H1 (cell line): Measurements from ENCODE around the gene PNMA1. TPM values are rescaled to one million over a fixed set of nuclear protein-coding genes. Genes with fewer than 3 reads are reported as not detected.
A peak's percentile ranks its signal among the peaks of the same experiment; 100 is the strongest.

Experiments used
- CTCF ChIA-PET: fragments of 300-600 bp; sonication (Branson Sonifier 250); formaldehyde crosslinking; loops from one replicate; lab custom pipeline; 2021; ENCODE audit not compliant: partially characterized antibody; lab: Charles Lee
- POLR2A ChIA-PET: fragments of 300-600 bp; sonication (Branson Sonifier 250); formaldehyde crosslinking; loops from one replicate; lab custom pipeline; 2021; ENCODE audit warnings: inconsistent platforms; ENCODE audit not compliant: partially characterized antibody; lab: Charles Lee
- DNase-seq, 2 experiments: peaks; one replicate each; pipeline versions ENCODE4 v3.0.0 to v3.0.0-alpha.2; 2010 to 2022; ENCODE audit warnings: low spot score in 2 of 2, low read depth in 1 of 2, mixed read lengths in 1 of 2
- FAIRE-seq: peaks from 2 replicates; lab custom pipeline; 2011; peaks lifted over from hg19 to GRCh38; lab: Jason Lieb, UNC
- H2AFZ ChIP-seq: 2 replicates; pipeline ENCODE4 v1.8.1; 2012; ENCODE audit warnings: low read length, inconsistent platforms
- H2AK5ac ChIP-seq: 2 replicates; pipeline ENCODE4 v1.6.1; 2013; ENCODE audit warnings: low read depth, low read length
- H2BK120ac ChIP-seq: replicated peaks from 2 replicates; pipeline ENCODE3; 2013; ENCODE audit warnings: low read depth, low read length, inconsistent platforms
- H2BK12ac ChIP-seq: 2 replicates; pipeline ENCODE4 v1.6.1; 2013; ENCODE audit warnings: low read depth, low read length
- H2BK15ac ChIP-seq: 2 replicates; pipeline ENCODE4 v1.6.1; 2013; ENCODE audit warnings: low read length
- H2BK20ac ChIP-seq: 2 replicates; pipeline ENCODE4 v1.6.1; 2013; ENCODE audit warnings: low read length
- H2BK5ac ChIP-seq: 2 replicates; pipeline ENCODE4 v1.6.1; 2013; ENCODE audit warnings: low read depth, low read length
- H3K14ac ChIP-seq: 2 replicates; pipeline ENCODE4 v1.6.1; 2013; ENCODE audit warnings: inconsistent platforms; ENCODE audit not compliant: insufficient read length
- H3K18ac ChIP-seq: 2 replicates; pipeline ENCODE4 v1.6.1; 2013; ENCODE audit warnings: low read length; ENCODE audit errors: extremely low read depth
- H3K23ac ChIP-seq: 2 replicates; pipeline ENCODE4 v1.6.1; 2013; ENCODE audit warnings: inconsistent platforms; ENCODE audit not compliant: insufficient read length
- H3K23me2 ChIP-seq: 2 replicates; pipeline ENCODE4 v1.6.1; 2013; ENCODE audit warnings: low read depth, low read length
- H3K27ac ChIP-seq: 2 replicates; pipeline ENCODE4 v1.6.1; 2011; ENCODE audit warnings: low read depth, low read length, inconsistent platforms
- H3K27me3 ChIP-seq, 4 experiments: replicated peaks in 1 of 4; 1 replicate in 1 of 4; 2 replicates in 3 of 4; pipeline versions ENCODE4 v1.6.1 to v1.8.1; 2011 to 2013; ENCODE audit warnings: low read length in 3 of 4, mild to moderate bottlenecking in 3 of 4, inconsistent platforms in 2 of 4, mixed read lengths in 2 of 4, moderate library complexity in 1 of 4; ENCODE audit not compliant: control insufficient read depth in 3 of 4, insufficient read depth in 3 of 4; ENCODE audit errors: extremely low read depth in 1 of 4
- H3K36me3 ChIP-seq, 4 experiments: 2 replicates each; pipeline versions ENCODE4 v1.6.1 to v1.8.1; 2011 to 2013; ENCODE audit warnings: mild to moderate bottlenecking in 4 of 4, low read length in 3 of 4, moderate library complexity in 2 of 4, control low read depth in 1 of 4, inconsistent platforms in 1 of 4; ENCODE audit not compliant: insufficient read depth in 4 of 4, control insufficient read depth in 2 of 4
- H3K4ac ChIP-seq: replicated peaks from 2 replicates; pipeline ENCODE3; 2013; ENCODE audit warnings: low read length, low read depth, mixed read lengths, inconsistent platforms; ENCODE audit not compliant: insufficient read length
- H3K4me1 ChIP-seq, 4 experiments: replicated peaks in 1 of 4; 1 replicate in 1 of 4; 2 replicates in 3 of 4; pipeline versions ENCODE4 v1.6.1 to v1.8.1; 2011 to 2013; ENCODE audit warnings: low read length in 3 of 4, inconsistent platforms in 2 of 4, mixed read lengths in 1 of 4; ENCODE audit not compliant: insufficient read depth in 4 of 4, control insufficient read depth in 3 of 4
- H3K4me2 ChIP-seq, 2 experiments: 2 replicates each; pipeline versions ENCODE4 v1.6.1 to v1.8.1; 2011 to 2013; ENCODE audit warnings: low read depth in 2 of 2, low read length in 2 of 2, control low read depth in 1 of 2, inconsistent platforms in 1 of 2, mild to moderate bottlenecking in 1 of 2; ENCODE audit not compliant: insufficient read depth in 1 of 2
- H3K4me3 ChIP-seq, 4 experiments: fragments of 200-600, 300-600 bp in 1 of 4; sonication (generic), shearing (Covaris generic), sonication (Bioruptor Twin) in 1 of 4; 2 replicates each; pipeline versions ENCODE4 v1.5.1 to v1.8.1; 2011 to 2016; ENCODE audit warnings: low read length in 4 of 4, low read depth in 3 of 4, control low read depth in 2 of 4, inconsistent platforms in 2 of 4, mild to moderate bottlenecking in 2 of 4, mixed read lengths in 1 of 4, moderate library complexity in 1 of 4; ENCODE audit not compliant: insufficient read depth in 2 of 4; ENCODE audit errors: extremely low read depth in 1 of 4
- H3K56ac ChIP-seq: replicated peaks from 2 replicates; pipeline ENCODE3; 2013; ENCODE audit warnings: low read depth, mild to moderate bottlenecking, mixed read lengths, low read length, inconsistent platforms; ENCODE audit not compliant: insufficient read length
- H3K79me1 ChIP-seq: 2 replicates; pipeline ENCODE4 v1.6.1; 2013; ENCODE audit warnings: low read depth, low read length, control low read depth
- H3K79me2 ChIP-seq, 2 experiments: 2 replicates each; pipeline versions ENCODE4 v1.6.1 to v1.8.1; 2012 to 2013; ENCODE audit warnings: low read length in 2 of 2, mild to moderate bottlenecking in 2 of 2, inconsistent platforms in 1 of 2; ENCODE audit not compliant: insufficient read depth in 2 of 2, control insufficient read depth in 1 of 2
- H3K9ac ChIP-seq, 4 experiments: replicated peaks in 1 of 4; 1 replicate in 1 of 4; 2 replicates in 3 of 4; pipeline versions ENCODE4 v1.6.1 to v1.8.1; 2011 to 2013; ENCODE audit warnings: low read depth in 3 of 4, low read length in 3 of 4, control low read depth in 2 of 4, mild to moderate bottlenecking in 2 of 4, moderate library complexity in 2 of 4, inconsistent platforms in 1 of 4; ENCODE audit errors: extremely low read depth in 1 of 4
- H3K9me3 ChIP-seq, 2 experiments: 2 replicates each; pipeline versions ENCODE4 v1.6.1 to v1.8.1; 2012 to 2013; ENCODE audit warnings: mild to moderate bottlenecking in 2 of 2, moderate library complexity in 2 of 2, control low read depth in 1 of 2, inconsistent platforms in 1 of 2, low read depth in 1 of 2, low read length in 1 of 2, mixed read lengths in 1 of 2; ENCODE audit not compliant: insufficient read depth in 2 of 2
- H4K20me1 ChIP-seq, 2 experiments: replicated peaks in 1 of 2; 2 replicates each; pipeline versions ENCODE3 to v1.8.1; 2011 to 2013; ENCODE audit warnings: inconsistent platforms in 2 of 2, low read length in 2 of 2, mild to moderate bottlenecking in 1 of 2; ENCODE audit not compliant: insufficient read depth in 2 of 2, control insufficient read depth in 1 of 2
- H4K5ac ChIP-seq: 2 replicates; pipeline ENCODE4 v1.6.1; 2013; ENCODE audit warnings: low read length, low read depth, mixed read lengths, inconsistent platforms; ENCODE audit not compliant: insufficient read length
- H4K8ac ChIP-seq: 2 replicates; pipeline ENCODE4 v1.8.0; 2013; ENCODE audit warnings: mild to moderate bottlenecking, moderate library complexity, low read length, inconsistent platforms; ENCODE audit not compliant: insufficient read depth; ENCODE audit errors: extremely low read depth
- H4K91ac ChIP-seq: replicated peaks from 2 replicates; pipeline ENCODE3; 2013; ENCODE audit warnings: low read length, mixed read lengths, inconsistent platforms; ENCODE audit not compliant: insufficient read length
- JUND ChIP-seq: IDR thresholded peaks from 2 replicates; pipeline ENCODE4 v1.6.1; 2011; ENCODE audit warnings: mild to moderate bottlenecking, improper control_type of control experiment, low read length
- WGBS, 2 experiments: shearing (Covaris generic) in 1 of 2; methylation state at CpG; one replicate each; pipeline versions ENCODE4 v1.1.6 to v1.1.7; 2013 to 2015; ENCODE audit warnings: low lambda C conversion rate in 2 of 2, mixed read lengths in 2 of 2, inconsistent platforms in 1 of 2, low coverage in 1 of 2, missing lambda C conversion rate in 1 of 2; ENCODE audit not compliant: insufficient replicate concordance in 2 of 2, insufficient coverage in 1 of 2, insufficient read length in 1 of 2; ENCODE audit errors: extremely low coverage in 1 of 2, missing lambda C conversion rate in 1 of 2; 5-methylcytosine and 5-hydroxymethylcytosine counted together
- polyA plus RNA-seq, 7 experiments: library from polyadenylated mRNA; depleted of rRNA in 3 of 7; stranded (reverse) in 5 of 7; unstranded in 2 of 7; fragments of >200 nt in 5 of 7; fragments of 200-250 nt in 2 of 7; gene quantifications; 1 replicate in 5 of 7; 2 replicates in 1 of 7; 4 replicates in 1 of 7; pipeline versions ENCODE4 v1.2.1 to v1.2.3, GENCODE V29; 2011 to 2013; ENCODE audit warnings: missing spikeins in 2 of 7, mixed read lengths in 2 of 7
- total RNA-seq: library from RNA; stranded (reverse); fragmentation: NEBNext Ultra II Directional; extraction: Animal tissue kit (Norgen Biotek cat#: 25700); gene quantifications from 2 replicates; pipeline ENCODE4 v1.2.1, GENCODE V29; 2021

Gene PNMA1
- total and polyA plus RNA-seq, 2 of the 8 experiments (the other 6 are each of a cell fraction or from before 2014, with no cell fraction given) = 15.8 to 52.7 TPM

DNA sequence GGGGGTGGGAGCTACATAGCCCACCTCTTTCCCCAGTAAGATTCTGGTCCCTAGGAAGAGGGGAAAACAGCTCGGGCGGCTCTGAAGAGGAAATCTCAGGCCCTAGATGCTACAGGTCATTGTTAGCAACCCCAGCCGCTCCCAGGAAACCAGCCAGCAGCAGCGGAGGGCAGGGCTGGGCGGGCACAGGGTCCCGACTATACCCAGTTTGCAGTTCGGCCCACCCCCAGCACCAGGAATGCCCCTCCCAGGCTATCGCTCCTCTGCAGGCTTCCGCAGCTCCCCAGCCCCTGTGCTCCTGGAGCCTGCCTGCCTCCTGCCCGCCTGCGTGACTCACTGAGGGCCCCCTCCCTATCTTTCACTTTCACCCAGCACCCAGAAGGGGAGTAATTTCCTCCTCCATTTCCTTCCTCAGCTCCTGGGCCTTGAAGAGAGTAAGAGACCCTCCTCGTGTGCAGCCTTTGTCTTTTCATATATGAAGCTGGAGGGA is 27.2 kb upstream of the PNMA1 start:
- peak overlapping the region; percentile 31; the same call in 1 of the 2 replicates for H3K27ac ChIP-seq
- peak overlapping the region; percentile 66 for H4K91ac ChIP-seq
- H3K4me2 ChIP-seq = peak overlapping the region; percentile 49 to 57
- H3K9me3 ChIP-seq = no peaks in the 10 kb centered on the region
- H4K5ac ChIP-seq = peak overlapping the region; percentile 23
- H3K23ac ChIP-seq = no peak overlapping the region
- peaks cover 0 to 11% (median 3%) of the 10 kb centered on the region in 4 experiments; a peak in 2 of 8 replicates for H3K36me3 ChIP-seq
- CTCF ChIA-PET = interaction anchor here (0.5 to 11.1 kb wide), 14 partner anchors 12 to 753 kb away, joined by 3 to 198 read pairs (median 5); a partner anchor contains a TSS
- WGBS, 2 experiments = 14% methylated on average over 12 of the region's 12 CpGs; no CpG with 5 or more reads in 1 of the 2 experiments
- H4K20me1 ChIP-seq = peaks cover 7 to 8% of the 10 kb centered on the region in 2 experiments
- no peak overlapping the region for H3K56ac ChIP-seq
- peak overlapping the region; percentile 89 for H2BK12ac ChIP-seq
- H2BK20ac ChIP-seq = no peak overlapping the region
- DNase-seq (peak; percentile 47 to 74), FAIRE-seq (no peak)
- H2AFZ ChIP-seq = no peak overlapping the region
- H3K18ac ChIP-seq = peak overlapping the region; percentile 62
- peak overlapping the region; percentile 45; the same call in 1 of the 2 replicates for H4K8ac ChIP-seq
- H2BK15ac ChIP-seq = no peak overlapping the region
- H2AK5ac ChIP-seq = no peak overlapping the region
- peaks cover 0 to 26% of the 10 kb centered on the region in 2 experiments; a peak in 1 of 4 replicates for H3K79me2 ChIP-seq
- POLR2A ChIA-PET = interaction anchor here (1.1 to 2.5 kb wide), 11 partner anchors 13 to 145 kb away, joined by 3 to 13 read pairs (median 4); partner anchors contain the start of genes ACOT6 and ZNF410
- H3K9ac ChIP-seq = no peak overlapping the region
- H3K4me3 ChIP-seq = peak overlapping the region in 3 of 4 experiments; percentile 1 to 43 (median 19); a peak in 4 of 8 replicates
- peak overlapping the region; percentile 57 for H3K4ac ChIP-seq
- peak overlapping the region; percentile 92 for H2BK5ac ChIP-seq
- no peaks in the 10 kb centered on the region for H3K27me3 ChIP-seq
- H3K79me1 ChIP-seq = peaks cover 8% of the 10 kb centered on the region
- peaks cover 6 to 41% (median 30%) of the 10 kb centered on the region in 4 experiments for H3K4me1 ChIP-seq
- H3K14ac ChIP-seq = no peak overlapping the region
- no peaks in the 10 kb centered on the region for H3K23me2 ChIP-seq
- no peak overlapping the region for H2BK120ac ChIP-seq
- TF ChIP-seq JUND = peak; percentile 74; the same call in 1 of the 2 replicates
